GM21447 (cell line): ENCODE measurements around the gene PPP2R2C.

ENCODE experiments used
- ATAC-seq: cut with Tn5 transposase; IDR thresholded peaks from one replicate; pipeline ENCODE4 v1.9.1; 2021; ENCODE audit not compliant: unreplicated experiment

Gene PPP2R2C

GRCh38 chr4:6313216-6313615, 159.2 kb downstream of the PPP2R2C start:
- no peak for ATAC-seq

GRCh38 chr4:6309777-6310176, 162.6 kb downstream of the PPP2R2C start:
- ATAC-seq, result no peak

- no peak for ATAC-seq
These were observed 163.3 kb downstream of the PPP2R2C start for GRCh38 chr4:6308899-6309643.

- ATAC-seq, result no peak
These were observed 164.5 kb downstream of the PPP2R2C start for GRCh38 chr4:6307891-6308290.

- no peak for ATAC-seq
These were observed 165.2 kb downstream of the PPP2R2C start for GRCh38 chr4:6307230-6307629.

GRCh38 chr4:6306299-6306698, 166.1 kb downstream of the PPP2R2C start:
- no peak for ATAC-seq

GRCh38 chr4:6303943-6304342, 168.5 kb downstream of the PPP2R2C start:
- no peak for ATAC-seq

GRCh38 chr4:6302869-6303268, 169.5 kb downstream of the PPP2R2C start:
- ATAC-seq, result no peak

GRCh38 chr4:6301732-6302442, 170.5 kb downstream of the PPP2R2C start:
- ATAC-seq, result no peak

- no peak for ATAC-seq
These were observed 171.2 kb downstream of the PPP2R2C start for GRCh38 chr4:6301051-6301731.

GRCh38 chr4:6300359-6300758, 172.1 kb downstream of the PPP2R2C start:
- ATAC-seq, result no peak

GRCh38 chr4:6299875-6300274, 172.5 kb downstream of the PPP2R2C start:
- ATAC-seq, result no peak

GRCh38 chr4:6298852-6299251, 173.6 kb downstream of the PPP2R2C start:
- no peak for ATAC-seq

GRCh38 chr4:6298035-6298434, 174.4 kb downstream of the PPP2R2C start:
- no peak for ATAC-seq

GRCh38 chr4:6297266-6297815, 175.1 kb downstream of the PPP2R2C start:
- no peak for ATAC-seq

GRCh38 chr4:6296026-6296425, 176.4 kb downstream of the PPP2R2C start:
- ATAC-seq, result no peak

GRCh38 chr4:6295495-6295894, 176.9 kb downstream of the PPP2R2C start:
- no peak for ATAC-seq

- ATAC-seq, result no peak
These were observed 177.6 kb downstream of the PPP2R2C start for GRCh38 chr4:6294705-6295421.

- ATAC-seq, result no peak
These were observed 178.8 kb downstream of the PPP2R2C start for GRCh38 chr4:6293661-6294060.

- ATAC-seq, result no peak
These were observed 179.3 kb downstream of the PPP2R2C start for GRCh38 chr4:6293097-6293445.
